Esophagus muscularis mucosa (tissue), 2 donors: ENCODE measurements around the gene CACFD1.

ENCODE experiments used
- POLR2A ChIP-seq: fragments of 450-650 bp; IDR thresholded peaks from one replicate; pipeline ENCODE4 v1.6.1; 2017; ENCODE audit warnings: antibody characterized with exemption, moderate library complexity, mild to moderate bottlenecking, low read depth
- POLR2AphosphoS5 ChIP-seq, 2 donors: sonication (generic); formaldehyde crosslinking; IDR thresholded peaks; one replicate each; pipeline ENCODE4 v1.6.1; 2017; ENCODE audit warnings: antibody characterized with exemption in 2 of 2

GRCh38 chr9:133489253-133490190, 29.7 kb downstream of the CACFD1 start:
- TF ChIP-seq POLR2AphosphoS5 (IDR thresholded peaks at IDR 0.05) (no peak), POLR2A (no peak)
